Ascending aorta (tissue), 2 donors: ENCODE data around the gene SPEF2. TPM values are rescaled to one million over a fixed set of nuclear protein-coding genes. Genes with fewer than 3 reads are reported as not detected.

Experiments used
- DNase-seq, 2 donors: peaks; one replicate each; pipeline ENCODE4 v3.0.0-alpha.2; 2019; ENCODE audit warnings: low spot score in 2 of 2
- H3K27ac ChIP-seq, 2 donors: fragments of 200-600 bp; sonication (generic); one replicate each; pipeline ENCODE4 v1.5.1; 2016 to 2017; ENCODE audit warnings: mild to moderate bottlenecking in 1 of 2
- H3K27me3 ChIP-seq: fragments of 200-600 bp; sonication (generic); one replicate; pipeline ENCODE4 v1.5.1; 2017
- H3K36me3 ChIP-seq, 2 donors: fragments of 200-600 bp; sonication (generic); one replicate each; pipeline ENCODE4 v1.5.1; 2016
- H3K4me1 ChIP-seq, 2 donors: fragments of 200-600 bp; sonication (generic); one replicate each; pipeline ENCODE4 v1.5.1; 2016 to 2017; ENCODE audit warnings: mild to moderate bottlenecking in 1 of 2
- H3K4me3 ChIP-seq, 2 donors: fragments of 200-600 bp; sonication (generic); one replicate each; pipeline ENCODE4 v1.5.1; 2016 to 2017; ENCODE audit warnings: mild to moderate bottlenecking in 1 of 2
- H3K9me3 ChIP-seq, 2 donors: fragments of 200-600 bp; sonication (generic); one replicate each; pipeline ENCODE4 v1.5.1; 2016
- CTCF ChIP-seq, 3 experiments: fragments of 200-600 bp in 2 of 3; fragments of 450-650 bp in 1 of 3; sonication (generic) in 2 of 3; IDR thresholded peaks; one replicate each; pipeline ENCODE4 v1.5.1; 2016 to 2019; ENCODE audit warnings: antibody characterized with exemption in 3 of 3, mild to moderate bottlenecking in 1 of 3, moderate library complexity in 1 of 3
- intact Hi-C: fragments of 100-400 bp; cut with DNase I; formaldehyde crosslinking; loops from one replicate; pipeline ENCODE4 v1.15.1; 2023
- total RNA-seq: library from RNA; depleted of rRNA; stranded (reverse); fragments of >200 nt; gene quantifications from one replicate; pipeline ENCODE4 v1.1.0, GENCODE V29; 2016

Gene SPEF2
- total RNA-seq, 1 donor from 2014 or later, result 0.32 TPM

GRCh38 chr5:35794684-35795375 is 177.2 kb downstream of the SPEF2 start:
- Histone ChIP-seq H3K27me3 (no peaks in the 10 kb centered on the region), H3K36me3 (no peaks in the 10 kb centered on the region), H3K4me1 (no peaks in the 10 kb centered on the region), H3K27ac (no peak overlapping the region), H3K4me3 (no peak overlapping the region), H3K9me3 (no peaks in the 10 kb centered on the region)
- no peak for TF ChIP-seq CTCF (IDR thresholded peaks at IDR 0.05)
- intact Hi-C loops, result no loop called here
- DNase-seq, result no peak

DNA sequence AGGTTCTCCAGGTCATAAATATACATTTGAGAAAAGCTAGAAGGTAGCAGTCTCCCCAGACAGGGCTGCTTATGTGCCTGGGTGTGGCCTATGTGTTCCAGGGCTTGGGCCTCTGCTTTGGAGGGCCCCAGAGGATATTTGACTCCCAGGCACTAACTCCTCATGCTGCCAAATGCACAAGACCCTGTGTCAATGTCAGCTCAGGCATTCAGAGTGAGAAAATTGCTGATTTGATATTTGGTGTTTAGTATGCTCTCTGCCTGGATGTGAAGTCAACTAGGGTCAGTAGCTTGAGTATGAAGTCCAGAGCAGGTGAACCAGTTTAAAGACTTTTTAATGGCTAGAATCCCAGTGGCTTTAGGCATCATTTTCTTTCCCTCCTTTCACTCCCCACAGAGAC is 181.5 kb downstream of the SPEF2 start:
- no peaks in the 10 kb centered on the region for H3K36me3 ChIP-seq
- no peak overlapping the region for H3K27ac ChIP-seq
- TF ChIP-seq CTCF (IDR thresholded peaks at IDR 0.05), result no peak
- no peaks in the 10 kb centered on the region for H3K4me1 ChIP-seq
- no peaks in the 10 kb centered on the region for H3K9me3 ChIP-seq
- intact Hi-C loops, result no loop called here
- DNase-seq, result no peak
- no peak overlapping the region for H3K4me3 ChIP-seq
- no peaks in the 10 kb centered on the region for H3K27me3 ChIP-seq

GRCh38 chr5:35799753-35800152 is 182.1 kb downstream of the SPEF2 start:
- Histone ChIP-seq H3K36me3 (no peaks in the 10 kb centered on the region), H3K27ac (no peak overlapping the region), H3K9me3 (no peaks in the 10 kb centered on the region), H3K27me3 (no peaks in the 10 kb centered on the region), H3K4me3 (no peak overlapping the region), H3K4me1 (no peaks in the 10 kb centered on the region)
- no peak for TF ChIP-seq CTCF (IDR thresholded peaks at IDR 0.05)
- intact Hi-C loops, result no loop called here
- no peak for DNase-seq

GRCh38 chr5:35803191-35803651 is 185.6 kb downstream of the SPEF2 start:
- Histone ChIP-seq H3K4me3 (no peak overlapping the region), H3K36me3 (no peaks in the 10 kb centered on the region), H3K27ac (no peak overlapping the region), H3K4me1 (no peaks in the 10 kb centered on the region), H3K27me3 (no peaks in the 10 kb centered on the region), H3K9me3 (no peaks in the 10 kb centered on the region)
- no peak for DNase-seq
- TF ChIP-seq CTCF (IDR thresholded peaks at IDR 0.05), result no peak
- intact Hi-C loops, result no loop called here

DNA sequence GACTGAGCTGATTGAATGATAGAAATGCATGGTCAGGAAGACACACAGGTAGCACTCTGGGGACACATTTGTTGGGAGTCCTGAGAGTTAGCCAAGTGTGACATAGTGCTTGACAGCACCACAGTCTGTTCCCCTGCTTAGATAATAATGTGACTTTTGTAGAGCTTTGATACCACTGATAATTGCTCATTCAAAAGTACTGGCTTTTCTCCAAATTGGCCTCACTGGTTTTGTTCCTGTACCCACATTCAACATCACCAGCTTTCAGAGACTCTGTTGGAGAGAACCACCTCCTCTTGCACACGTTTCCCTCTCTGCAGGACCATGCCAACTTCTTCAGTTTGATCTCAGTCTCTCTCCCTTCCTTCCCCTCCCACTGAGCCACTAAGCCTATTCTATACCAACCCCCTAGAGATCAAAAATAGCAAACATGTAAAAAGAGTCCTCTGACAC is 186.6 kb downstream of the SPEF2 start:
- no peak for TF ChIP-seq CTCF (IDR thresholded peaks at IDR 0.05)
- Histone ChIP-seq H3K4me3 (no peak overlapping the region), H3K27me3 (no peaks in the 10 kb centered on the region), H3K36me3 (no peaks in the 10 kb centered on the region), H3K4me1 (no peaks in the 10 kb centered on the region), H3K27ac (no peak overlapping the region), H3K9me3 (no peaks in the 10 kb centered on the region)
- no peak for DNase-seq
- intact Hi-C loops, result no loop called here
